Esophagus muscularis mucosa (tissue), 3 donors: ENCODE results near the gene PLEKHA8.

Experiments
- CTCF ChIP-seq, 3 experiments: fragments of 200-600 bp in 2 of 3; fragments of 450-650 bp in 1 of 3; sonication (generic) in 2 of 3; IDR thresholded peaks; one replicate each; pipeline ENCODE4 v1.5.1; 2017 to 2019; ENCODE audit warnings: antibody characterized with exemption in 3 of 3, mild to moderate bottlenecking in 2 of 3, moderate library complexity in 1 of 3
- POLR2A ChIP-seq: fragments of 450-650 bp; IDR thresholded peaks from one replicate; pipeline ENCODE4 v1.6.1; 2017; ENCODE audit warnings: antibody characterized with exemption, moderate library complexity, mild to moderate bottlenecking, low read depth
- POLR2AphosphoS5 ChIP-seq, 2 donors: sonication (generic); formaldehyde crosslinking; IDR thresholded peaks; one replicate each; pipeline ENCODE4 v1.6.1; 2017; ENCODE audit warnings: antibody characterized with exemption in 2 of 2

GRCh38 chr7:30159698-30160143, 131.5 kb downstream of the PLEKHA8 start:
- TF ChIP-seq POLR2A (no peak), CTCF (IDR thresholded peaks at IDR 0.05) (peak in 1 of 3 experiments; percentile 14), POLR2AphosphoS5 (IDR thresholded peaks at IDR 0.05) (peak in 1 of 2 donors; percentile 15)
